ENCODE results near the gene MYO9A.
"Not testable (repeated sequence)": the region's sequence is repeated elsewhere in the genome, so short reads cannot be mapped to it uniquely, and the experiment has no call there.

Gene MYO9A

DNA sequence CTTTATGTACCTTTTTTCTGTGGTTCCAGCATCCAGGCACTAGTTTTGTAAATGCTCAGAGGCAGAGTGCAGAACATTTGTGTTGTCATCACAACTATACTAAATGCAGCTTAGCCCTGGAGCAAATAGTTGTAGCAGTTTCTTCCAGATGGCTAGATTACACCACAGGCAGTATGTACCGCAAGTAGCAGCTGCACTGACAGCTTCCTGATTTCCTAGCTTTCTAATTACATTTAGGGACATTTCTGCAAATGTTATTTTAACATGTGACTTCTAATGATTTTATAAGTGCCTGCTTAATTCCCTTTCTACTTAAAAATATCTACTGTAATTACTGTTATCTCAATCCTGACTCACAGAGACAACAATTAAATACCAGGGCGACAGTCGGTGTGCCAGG lies 201.1 kb downstream of the MYO9A start:
- H3K9me3 Mint-ChIP-seq = peaks cover 2 to 8% of the 10 kb centered on the region in 2 donors
- H3K27ac Mint-ChIP-seq = no peak overlapping the region
- H3K4me3 Mint-ChIP-seq = no peak overlapping the region
- H3K27me3 Mint-ChIP-seq = no peaks in the 10 kb centered on the region
- peaks cover 0 to 2% of the 10 kb centered on the region in 2 donors for H3K4me1 Mint-ChIP-seq
- no peak for DNase-seq
- peaks cover 26 to 29% of the 10 kb centered on the region in 2 donors for H3K36me3 Mint-ChIP-seq
- no peak for ATAC-seq (replicated peaks)

DNA sequence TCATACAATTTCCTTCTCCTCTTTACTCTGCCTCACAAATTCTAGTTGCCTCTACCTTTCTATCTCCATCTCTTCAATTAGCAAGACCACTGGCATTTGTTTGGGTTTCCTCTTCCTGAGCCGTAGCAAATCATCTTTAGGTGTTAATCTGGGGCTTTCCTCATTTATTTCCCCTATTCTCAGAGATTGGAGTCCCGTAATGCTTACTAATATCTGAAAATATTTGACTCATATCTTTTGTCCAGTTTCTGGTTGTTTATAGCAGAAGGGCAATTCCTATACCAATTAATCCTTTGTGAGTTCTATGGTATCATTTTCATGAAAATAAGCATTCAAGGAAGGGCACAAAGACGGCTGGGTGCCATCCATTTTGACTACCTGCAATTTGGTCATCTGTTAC lies 203.9 kb downstream of the MYO9A start:
- Mint-ChIP-seq H3K9me3 (peaks cover 2 to 8% of the 10 kb centered on the region in 2 donors), H3K4me1 (peaks cover 0 to 2% of the 10 kb centered on the region in 2 donors), H3K36me3 (peaks cover 32% of the 10 kb centered on the region in 2 donors), H3K27me3 (no peaks in the 10 kb centered on the region), H3K4me3 (no peak overlapping the region), H3K27ac (no peak overlapping the region)
- no peak for DNase-seq
- peak in 1 of 2 donors; percentile 72 for ATAC-seq (replicated peaks)

DNA sequence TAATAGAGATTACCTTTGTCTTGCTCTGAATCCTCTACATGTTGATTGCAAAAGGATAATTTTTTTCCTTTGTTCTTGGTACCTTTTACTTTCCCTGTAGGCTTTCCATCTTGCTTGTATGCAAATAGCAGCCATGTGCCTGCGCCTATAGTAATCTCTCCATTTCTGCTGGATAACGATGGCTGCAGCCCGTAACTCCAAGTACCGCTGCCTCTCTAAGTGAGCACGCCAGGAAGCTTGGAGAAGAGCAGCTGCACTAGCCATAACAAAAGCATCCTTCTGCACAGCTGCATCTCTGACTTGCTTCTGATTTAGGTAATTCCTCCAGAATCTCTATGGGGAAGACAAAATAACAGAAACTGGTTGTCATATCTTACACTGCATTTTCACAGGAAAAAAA lies 218.3 kb downstream of the MYO9A start:
- ATAC-seq (replicated peaks) (no peak), DNase-seq (no peak)
- no peak overlapping the region for H3K4me3 Mint-ChIP-seq
- H3K9me3 Mint-ChIP-seq = peaks cover 0 to 1% of the 10 kb centered on the region in 2 donors
- no peaks in the 10 kb centered on the region for H3K4me1 Mint-ChIP-seq
- no peaks in the 10 kb centered on the region for H3K27me3 Mint-ChIP-seq
- no peak overlapping the region for H3K27ac Mint-ChIP-seq
- peaks cover 30 to 43% of the 10 kb centered on the region in 2 donors for H3K36me3 Mint-ChIP-seq

DNA sequence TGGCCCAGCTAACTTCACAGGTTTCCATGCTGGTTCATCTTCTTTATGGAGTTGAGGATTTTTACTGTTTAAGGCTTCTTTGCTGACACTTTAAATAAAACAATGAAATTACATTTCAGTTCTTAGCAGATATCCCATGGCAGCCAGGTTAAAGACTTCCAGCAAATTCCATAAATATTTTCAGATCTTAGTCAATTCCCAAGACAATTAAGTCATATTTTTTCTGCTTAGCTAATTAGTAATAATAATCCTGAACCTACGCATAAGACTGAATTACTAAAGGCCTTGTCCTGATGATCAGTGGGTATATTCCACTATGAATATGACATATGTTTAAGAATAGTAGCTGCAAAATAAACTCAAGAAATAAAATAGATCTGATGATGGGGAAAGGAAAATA lies 224.3 kb downstream of the MYO9A start:
- Mint-ChIP-seq H3K4me3 (no peak overlapping the region), H3K4me1 (peaks cover 4 to 7% of the 10 kb centered on the region in 2 donors), H3K36me3 (peaks cover 35 to 44% of the 10 kb centered on the region in 2 donors), H3K27ac (no peak overlapping the region), H3K9me3 (peaks cover 0 to 1% of the 10 kb centered on the region in 2 donors), H3K27me3 (no peaks in the 10 kb centered on the region)
- ATAC-seq (replicated peaks) (no peak), DNase-seq (no peak)

DNA sequence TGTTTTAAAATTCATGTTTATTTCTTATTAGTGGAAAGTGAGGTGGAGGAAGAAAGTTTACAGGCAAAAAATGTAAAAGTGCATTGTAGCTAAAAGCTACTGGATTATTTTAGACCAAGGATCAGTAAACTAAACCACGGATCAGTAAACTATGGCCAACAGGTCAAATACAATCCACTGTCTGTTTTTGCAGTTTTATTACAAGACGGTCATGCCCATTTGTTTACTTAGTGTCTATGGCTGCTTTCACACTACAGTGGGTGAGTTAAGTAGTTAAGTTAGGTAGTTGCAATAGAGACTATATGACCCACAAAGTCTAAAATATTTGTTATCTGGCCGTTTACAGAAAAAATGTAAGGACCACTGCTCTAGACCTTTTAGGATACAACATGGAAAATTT lies 225.6 kb downstream of the MYO9A start:
- peaks cover 5 to 9% of the 10 kb centered on the region in 2 donors for H3K4me1 Mint-ChIP-seq
- H3K9me3 Mint-ChIP-seq = no peaks in the 10 kb centered on the region
- ATAC-seq (replicated peaks) (no peak), DNase-seq (no peak)
- no peaks in the 10 kb centered on the region for H3K27me3 Mint-ChIP-seq
- peaks cover 28 to 39% of the 10 kb centered on the region in 2 donors for H3K36me3 Mint-ChIP-seq
- no peak overlapping the region for H3K27ac Mint-ChIP-seq
- H3K4me3 Mint-ChIP-seq = no peak overlapping the region

DNA sequence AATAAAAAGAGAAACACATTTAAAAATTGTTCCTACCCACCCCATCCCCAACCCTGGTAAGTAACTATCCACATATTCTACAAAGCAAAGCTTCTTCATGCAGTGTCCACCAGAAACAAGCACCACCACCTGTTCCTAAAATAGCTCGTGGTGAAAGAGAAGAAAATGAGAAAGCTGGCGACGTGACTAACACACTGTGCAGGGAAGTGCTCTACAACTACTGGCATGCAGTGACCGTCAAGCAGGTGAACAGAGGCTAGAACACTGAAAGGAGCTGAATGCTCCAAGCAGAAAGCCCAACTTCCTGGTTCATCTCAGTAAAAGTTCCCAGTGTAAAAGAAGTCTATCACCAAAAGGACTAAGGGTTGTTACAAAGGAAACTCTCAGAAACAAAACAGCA lies 226.9 kb downstream of the MYO9A start:
- H3K36me3 Mint-ChIP-seq = peaks cover 24 to 37% of the 10 kb centered on the region in 2 donors
- no peak overlapping the region for H3K4me3 Mint-ChIP-seq
- no peak for ATAC-seq (replicated peaks)
- no peak for DNase-seq
- no peak overlapping the region for H3K27ac Mint-ChIP-seq
- H3K4me1 Mint-ChIP-seq = peaks cover 5 to 9% of the 10 kb centered on the region in 2 donors
- no peaks in the 10 kb centered on the region for H3K9me3 Mint-ChIP-seq
- no peaks in the 10 kb centered on the region for H3K27me3 Mint-ChIP-seq

DNA sequence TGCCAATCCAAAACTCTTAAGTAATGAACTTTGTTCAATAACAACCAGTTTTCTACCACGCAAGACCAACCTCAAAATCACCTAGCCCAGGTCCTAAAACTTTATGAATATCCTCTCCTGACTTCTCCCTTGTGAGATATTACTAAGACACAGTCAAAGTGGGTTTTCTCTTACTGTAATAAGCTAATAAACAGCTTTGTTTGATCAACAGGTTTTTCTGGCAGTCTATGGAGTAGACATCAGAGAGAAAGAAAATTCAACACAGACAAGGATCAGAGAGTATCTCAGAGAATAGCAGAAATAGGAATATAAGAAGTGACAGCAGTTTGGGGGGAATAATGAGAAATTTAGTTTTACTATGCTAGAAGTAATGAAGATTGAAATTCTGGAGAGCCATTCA lies 228.0 kb downstream of the MYO9A start:
- no peak overlapping the region for H3K4me3 Mint-ChIP-seq
- no peaks in the 10 kb centered on the region for H3K27me3 Mint-ChIP-seq
- H3K4me1 Mint-ChIP-seq = peaks cover 5 to 9% of the 10 kb centered on the region in 2 donors
- no peak overlapping the region for H3K27ac Mint-ChIP-seq
- H3K9me3 Mint-ChIP-seq = no peaks in the 10 kb centered on the region
- DNase-seq = no peak
- peaks cover 32 to 47% of the 10 kb centered on the region in 2 donors for H3K36me3 Mint-ChIP-seq
- ATAC-seq (replicated peaks) = no peak

DNA sequence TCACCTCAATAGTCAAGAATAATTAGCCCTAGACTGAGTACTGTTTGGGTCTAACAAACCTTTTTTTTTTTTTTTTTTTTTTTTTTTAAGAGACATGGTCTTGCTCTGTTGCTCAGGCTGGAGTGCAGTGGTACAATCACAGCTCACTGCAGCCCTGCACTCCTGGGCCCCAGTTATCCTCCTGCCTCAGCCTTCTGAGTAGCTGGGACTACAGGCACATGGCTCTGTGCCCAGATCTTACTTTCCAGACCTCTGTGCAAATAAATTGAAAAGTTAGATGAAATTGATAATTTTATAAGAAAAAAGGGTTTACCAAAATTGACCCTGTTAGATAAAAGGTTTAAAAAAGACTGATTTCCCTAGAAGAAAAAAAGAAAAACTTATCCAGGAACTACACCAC lies 228.6 kb downstream of the MYO9A start:
- Mint-ChIP-seq H3K36me3 (peaks cover 32 to 48% of the 10 kb centered on the region in 2 donors), H3K9me3 (no peaks in the 10 kb centered on the region), H3K27ac (no peak overlapping the region), H3K4me3 (no peak overlapping the region), H3K27me3 (no peaks in the 10 kb centered on the region), H3K4me1 (peaks cover 5 to 9% of the 10 kb centered on the region in 2 donors)
- no peak for ATAC-seq (replicated peaks)
- no peak for DNase-seq

DNA sequence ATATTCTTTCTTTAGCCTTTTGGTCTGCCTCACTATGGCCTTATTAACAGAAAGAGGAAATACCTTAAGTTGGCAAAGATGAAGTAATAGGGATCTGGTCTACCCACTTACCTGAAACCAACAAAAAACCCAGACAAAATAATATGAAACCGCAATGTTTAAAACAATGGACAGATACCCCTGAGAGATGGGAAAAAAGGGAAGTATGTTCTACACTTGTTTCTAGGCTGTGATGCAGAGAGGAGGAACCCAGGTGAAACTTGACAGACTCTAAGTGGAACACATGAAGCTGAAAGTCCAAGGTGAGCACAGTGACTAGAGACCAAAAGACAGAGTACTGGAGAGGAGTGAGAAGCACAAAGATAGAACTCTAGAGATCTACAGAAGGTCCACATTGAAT lies 229.2 kb downstream of the MYO9A start:
- Mint-ChIP-seq H3K4me1 (peaks cover 5 to 9% of the 10 kb centered on the region in 2 donors), H3K27ac (no peak overlapping the region), H3K36me3 (peaks cover 31 to 46% of the 10 kb centered on the region in 2 donors), H3K9me3 (no peaks in the 10 kb centered on the region), H3K27me3 (no peaks in the 10 kb centered on the region), H3K4me3 (no peak overlapping the region)
- DNase-seq = no peak
- peak; percentile 63 to 75 for ATAC-seq (replicated peaks)

DNA sequence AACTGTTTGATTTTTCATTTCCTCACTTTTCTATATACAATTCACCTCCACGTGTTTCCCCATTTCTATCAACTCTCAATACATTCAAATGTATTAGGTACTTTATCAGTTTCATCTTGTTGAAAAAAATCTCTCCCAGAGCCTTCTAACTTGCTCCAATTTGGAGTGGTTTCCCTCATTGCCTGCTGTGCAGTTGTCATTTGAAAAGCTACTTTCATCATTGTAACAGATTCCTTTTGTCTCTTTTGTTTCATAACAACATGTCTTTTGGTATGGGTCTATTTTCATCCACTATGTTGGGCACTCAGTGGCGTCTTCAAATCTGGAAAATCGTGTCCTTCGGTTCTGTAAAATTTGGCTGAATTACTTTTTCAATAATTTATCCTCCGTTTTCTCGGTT lies 232.6 kb downstream of the MYO9A start:
- DNase-seq (no peak), ATAC-seq (replicated peaks) (no peak)
- peaks cover 27 to 38% of the 10 kb centered on the region in 2 donors for H3K36me3 Mint-ChIP-seq
- no peaks in the 10 kb centered on the region for H3K27me3 Mint-ChIP-seq
- H3K27ac Mint-ChIP-seq = no peak overlapping the region
- H3K4me3 Mint-ChIP-seq = no peak overlapping the region
- no peaks in the 10 kb centered on the region for H3K9me3 Mint-ChIP-seq
- peaks cover 5 to 9% of the 10 kb centered on the region in 2 donors for H3K4me1 Mint-ChIP-seq

DNA sequence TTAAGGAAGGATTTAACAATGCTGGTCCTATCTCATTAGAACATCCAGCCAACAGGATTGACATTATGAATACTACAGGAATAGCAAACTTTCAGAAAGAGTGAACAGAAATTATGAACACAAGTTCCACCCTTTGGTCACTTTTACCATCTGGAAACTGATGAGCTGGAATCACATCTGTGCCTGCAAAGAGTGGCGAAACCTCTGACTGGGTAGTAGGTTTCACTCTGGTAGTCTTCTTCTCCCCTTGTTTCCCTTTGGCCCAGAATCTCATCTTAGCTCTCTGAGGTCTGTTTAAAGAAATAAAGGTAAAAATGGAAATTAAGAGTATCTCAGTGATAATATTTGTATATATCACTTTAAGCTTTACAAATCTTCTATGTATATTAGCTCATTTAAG lies 234.5 kb downstream of the MYO9A start:
- Mint-ChIP-seq H3K27me3 (no peaks in the 10 kb centered on the region), H3K4me3 (no peak overlapping the region), H3K27ac (no peak overlapping the region), H3K36me3 (peaks cover 23 to 41% of the 10 kb centered on the region in 2 donors), H3K9me3 (no peaks in the 10 kb centered on the region), H3K4me1 (no peaks in the 10 kb centered on the region)
- no peak for DNase-seq
- no peak for ATAC-seq (replicated peaks)

DNA sequence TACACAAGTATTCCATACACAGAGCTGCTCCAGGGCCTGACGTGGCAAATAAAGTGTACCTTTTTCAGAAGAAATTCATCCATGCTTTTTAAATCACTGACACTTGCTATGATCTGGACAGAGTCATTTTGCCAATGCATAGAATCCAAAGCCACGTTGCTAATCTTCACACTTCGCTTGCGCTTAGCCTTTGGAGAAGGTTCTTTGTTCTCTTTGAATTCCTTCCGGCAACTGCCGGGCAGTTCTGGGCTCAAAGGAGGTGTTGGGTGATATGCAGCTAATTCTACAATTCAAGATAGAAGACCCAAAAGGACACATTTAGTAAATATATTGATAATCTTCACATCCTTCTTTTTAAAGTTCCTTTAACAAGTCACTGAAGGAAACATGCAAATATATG lies 237.7 kb downstream of the MYO9A start:
- H3K4me1 Mint-ChIP-seq = no peaks in the 10 kb centered on the region
- no peak for DNase-seq
- H3K27me3 Mint-ChIP-seq = no peaks in the 10 kb centered on the region
- no peaks in the 10 kb centered on the region for H3K9me3 Mint-ChIP-seq
- ATAC-seq (replicated peaks) = no peak
- no peak overlapping the region for H3K27ac Mint-ChIP-seq
- H3K36me3 Mint-ChIP-seq = peaks cover 14 to 30% of the 10 kb centered on the region in 2 donors
- H3K4me3 Mint-ChIP-seq = no peak overlapping the region

DNA sequence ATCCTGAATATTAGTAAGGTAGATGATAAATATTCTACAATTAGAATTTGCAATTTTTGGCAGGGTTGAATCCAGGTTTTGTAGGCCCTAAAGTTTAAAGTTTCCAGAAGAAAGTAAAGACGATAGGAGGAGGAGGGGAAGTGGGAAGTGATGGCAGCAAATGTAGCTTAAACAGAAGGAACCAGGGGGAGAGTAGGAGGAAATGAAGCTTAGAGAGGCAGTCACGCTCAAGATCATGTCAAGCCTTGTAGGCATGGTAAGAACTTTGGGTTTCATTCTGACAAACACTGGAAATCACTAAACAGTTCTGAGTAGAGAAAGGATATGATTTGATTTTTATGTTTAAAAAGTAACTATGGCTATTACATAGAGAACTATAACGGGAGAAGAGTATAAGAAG lies 243.7 kb downstream of the MYO9A start:
- H3K4me1 Mint-ChIP-seq = peaks cover 3 to 10% of the 10 kb centered on the region in 2 donors
- no peak overlapping the region for H3K4me3 Mint-ChIP-seq
- peak; percentile 51 to 83 for ATAC-seq (replicated peaks)
- no peaks in the 10 kb centered on the region for H3K9me3 Mint-ChIP-seq
- no peak overlapping the region for H3K27ac Mint-ChIP-seq
- H3K27me3 Mint-ChIP-seq = no peaks in the 10 kb centered on the region
- H3K36me3 Mint-ChIP-seq = peaks cover 13 to 27% of the 10 kb centered on the region in 2 donors
- no peak for DNase-seq

DNA sequence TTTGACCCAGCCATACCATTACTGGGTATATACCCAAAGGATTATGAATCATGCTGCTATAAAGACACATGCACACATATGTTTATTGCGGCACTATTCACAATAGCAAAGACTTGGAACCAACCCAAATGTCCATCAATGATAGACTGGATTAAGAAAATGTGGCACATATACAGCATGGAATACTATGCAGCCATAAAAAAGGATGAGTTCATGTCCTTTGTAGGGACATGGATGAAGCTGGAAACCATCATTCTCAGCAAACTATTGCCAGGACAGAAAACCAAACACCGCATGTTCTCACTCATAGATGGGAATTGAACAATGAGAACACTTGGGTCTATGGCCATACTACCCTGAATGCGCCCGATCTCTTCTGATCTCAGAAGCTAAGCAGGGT lies 259.7 kb downstream of the MYO9A start:
- ATAC-seq (replicated peaks); H3K27ac Mint-ChIP-seq; H3K4me1 Mint-ChIP-seq; H3K9me3 Mint-ChIP-seq; H3K4me3 Mint-ChIP-seq; DNase-seq; H3K27me3 Mint-ChIP-seq: not testable (repeated sequence)
- H3K36me3 Mint-ChIP-seq = peaks cover 30 to 51% of the 10 kb centered on the region in 2 donors

DNA sequence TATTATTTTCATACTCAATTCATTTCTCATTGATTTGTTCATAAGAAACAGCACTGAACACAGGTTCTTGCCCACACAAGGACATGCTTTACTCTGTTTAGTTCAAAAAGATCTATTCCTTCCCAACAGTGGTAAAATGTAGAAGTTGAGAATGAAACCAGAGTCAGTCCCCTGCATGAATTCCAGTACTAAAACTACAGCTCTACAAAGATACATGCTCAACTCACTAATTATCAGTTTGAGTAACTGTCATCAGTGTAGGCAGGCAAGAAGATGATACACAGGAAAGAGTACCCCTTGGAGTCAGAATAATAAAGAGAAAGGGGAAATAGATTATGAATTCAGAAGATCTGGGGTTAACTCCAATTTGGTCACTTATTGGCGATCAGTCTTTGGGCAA lies 264.4 kb downstream of the MYO9A start:
- ATAC-seq (replicated peaks) = peak in 1 of 2 donors; percentile 33
- peaks cover 36 to 57% of the 10 kb centered on the region in 2 donors for H3K36me3 Mint-ChIP-seq

DNA sequence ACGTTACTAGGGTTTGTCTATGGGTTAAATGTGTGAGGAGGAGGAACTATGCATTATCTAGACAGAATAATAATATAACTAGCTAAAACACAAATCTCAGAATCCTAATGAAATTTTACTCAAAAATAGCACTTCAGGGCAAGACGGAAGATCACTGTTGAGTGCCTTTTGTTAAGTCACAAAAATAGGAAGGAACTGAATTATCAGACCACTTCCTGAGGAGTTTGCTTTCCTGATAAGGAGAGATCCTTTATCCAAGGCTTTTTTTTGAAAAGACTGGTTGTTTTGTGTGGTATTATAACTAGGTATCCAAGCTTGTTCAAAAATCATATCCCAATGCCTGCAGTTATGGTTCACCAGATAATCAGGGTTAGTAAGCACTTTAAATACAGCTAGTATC lies 273.0 kb downstream of the MYO9A start:
- DNase-seq = no peak
- no peak overlapping the region for H3K4me3 Mint-ChIP-seq

More for the DNA sequence above, 264.4 kb downstream of the MYO9A start:
- no peak overlapping the region for H3K4me3 Mint-ChIP-seq
- no peaks in the 10 kb centered on the region for H3K4me1 Mint-ChIP-seq
- H3K27ac Mint-ChIP-seq = no peak overlapping the region
- H3K9me3 Mint-ChIP-seq = no peaks in the 10 kb centered on the region
- no peak for DNase-seq
- H3K27me3 Mint-ChIP-seq = no peaks in the 10 kb centered on the region

More for the DNA sequence above, 273.0 kb downstream of the MYO9A start:
- ATAC-seq (replicated peaks) = no peak
- Mint-ChIP-seq H3K36me3 (peaks cover 33 to 45% of the 10 kb centered on the region in 2 donors), H3K27me3 (no peaks in the 10 kb centered on the region), H3K4me1 (no peaks in the 10 kb centered on the region), H3K27ac (no peak overlapping the region), H3K9me3 (no peaks in the 10 kb centered on the region)
